ENCODE results near the gene TMEM92. TPM values are rescaled to one million over a fixed set of nuclear protein-coding genes. Genes with fewer than 3 reads are reported as not detected.

Gene TMEM92
- total and polyA plus RNA-seq, 8 donors, result 0.11 to 1.00 (median 0.26) TPM

- Histone ChIP-seq H3K27me3 (peaks cover 0 to 6% (median 0%) of the 10 kb centered on the region in 4 donors), H3K4me3 (no peak overlapping the region), H3K4me1 (no peaks in the 10 kb centered on the region), H3K36me3 (no peaks in the 10 kb centered on the region), H3K9me3 (no peaks in the 10 kb centered on the region), H3K27ac (no peak overlapping the region)
- 39 to 45% methylated on average over 9 of the region's 9 CpGs for WGBS, 2 donors
- TF ChIP-seq, protein P1, sequence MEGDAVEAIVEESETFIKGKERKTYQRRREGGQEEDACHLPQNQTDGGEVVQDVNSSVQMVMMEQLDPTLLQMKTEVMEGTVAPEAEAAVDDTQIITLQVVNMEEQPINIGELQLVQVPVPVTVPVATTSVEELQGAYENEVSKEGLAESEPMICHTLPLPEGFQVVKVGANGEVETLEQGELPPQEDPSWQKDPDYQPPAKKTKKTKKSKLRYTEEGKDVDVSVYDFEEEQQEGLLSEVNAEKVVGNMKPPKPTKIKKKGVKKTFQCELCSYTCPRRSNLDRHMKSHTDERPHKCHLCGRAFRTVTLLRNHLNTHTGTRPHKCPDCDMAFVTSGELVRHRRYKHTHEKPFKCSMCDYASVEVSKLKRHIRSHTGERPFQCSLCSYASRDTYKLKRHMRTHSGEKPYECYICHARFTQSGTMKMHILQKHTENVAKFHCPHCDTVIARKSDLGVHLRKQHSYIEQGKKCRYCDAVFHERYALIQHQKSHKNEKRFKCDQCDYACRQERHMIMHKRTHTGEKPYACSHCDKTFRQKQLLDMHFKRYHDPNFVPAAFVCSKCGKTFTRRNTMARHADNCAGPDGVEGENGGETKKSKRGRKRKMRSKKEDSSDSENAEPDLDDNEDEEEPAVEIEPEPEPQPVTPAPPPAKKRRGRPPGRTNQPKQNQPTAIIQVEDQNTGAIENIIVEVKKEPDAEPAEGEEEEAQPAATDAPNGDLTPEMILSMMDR (IDR thresholded peaks at IDR 0.05), result no peak
- FAIRE-seq (no peak), DNase-seq (no peak), ATAC-seq (peak in 3 of 4 donors; percentile 65 to 67 (median 67))
- intact Hi-C loops (cut with DNase I), result no loop called here
These were observed 35.5 kb upstream of the TMEM92 start for GRCh38 chr17:50238601-50239280.

- DNase-seq (no peak), FAIRE-seq (no peak), ATAC-seq (no peak)
- Histone ChIP-seq H3K4me3 (no peak overlapping the region), H3K9me3 (no peaks in the 10 kb centered on the region), H3K4me1 (no peaks in the 10 kb centered on the region), H3K27me3 (peaks cover 0 to 6% (median 0%) of the 10 kb centered on the region in 4 donors), H3K36me3 (no peaks in the 10 kb centered on the region), H3K27ac (no peak overlapping the region)
- 48 to 57% methylated on average over 4 of the region's 4 CpGs for WGBS, 2 donors
- intact Hi-C loops (cut with DNase I), result no loop called here
- TF ChIP-seq, protein P1 (IDR thresholded peaks at IDR 0.05), result no peak
These were observed 34.3 kb upstream of the TMEM92 start for GRCh38 chr17:50239937-50240336.

DNA sequence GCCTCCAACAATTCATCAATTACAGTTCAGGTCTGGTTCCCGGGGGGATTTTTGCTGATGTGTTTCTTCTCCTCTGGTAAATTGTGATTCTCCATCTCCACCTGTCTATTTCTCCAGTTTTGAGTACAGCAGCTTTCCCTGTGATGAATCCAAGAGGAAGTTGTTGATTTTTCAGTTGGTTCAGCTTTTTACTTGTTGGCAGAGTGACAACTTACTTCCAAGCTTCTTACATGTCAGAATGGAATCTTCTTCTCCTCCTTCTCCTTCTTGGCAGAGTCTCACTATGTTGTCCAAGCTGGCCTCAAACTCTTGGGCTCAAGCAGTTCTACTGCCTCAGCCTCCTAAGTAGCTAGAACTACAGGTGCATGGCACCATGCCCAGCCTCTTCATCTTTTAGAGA is 33.4 kb upstream of the TMEM92 start:
- 95 to 98% methylated on average over 1 of the region's 1 CpG for WGBS, 2 donors
- Histone ChIP-seq H3K4me1 (no peaks in the 10 kb centered on the region), H3K4me3 (no peak overlapping the region), H3K36me3 (no peaks in the 10 kb centered on the region), H3K27ac (no peak overlapping the region), H3K9me3 (no peaks in the 10 kb centered on the region), H3K27me3 (peaks cover 0 to 5% (median 0%) of the 10 kb centered on the region in 4 donors)
- ATAC-seq, result no peak
- TF ChIP-seq, protein P1 (IDR thresholded peaks at IDR 0.05), result no peak
- FAIRE-seq, result no peak
- intact Hi-C loops (cut with DNase I), result no loop called here
- DNase-seq, result no peak

DNA sequence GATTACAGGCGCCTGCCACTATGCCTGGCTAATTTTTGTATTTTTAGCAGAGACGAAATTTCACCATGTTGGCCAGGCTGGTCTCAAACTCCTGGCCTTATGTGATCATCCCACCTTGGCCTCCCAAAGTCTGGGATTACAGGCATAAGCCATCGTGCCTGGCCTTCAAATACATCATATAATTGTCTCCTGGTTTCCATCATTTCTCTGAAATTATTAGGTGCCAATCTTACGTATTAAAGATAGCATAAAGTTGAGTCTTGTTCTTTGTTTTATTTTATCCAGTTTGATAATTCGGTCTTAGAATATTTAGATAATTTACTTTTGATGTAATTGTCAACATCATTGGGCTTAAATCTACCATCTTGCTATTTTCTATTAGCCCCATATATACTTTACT is 32.8 kb upstream of the TMEM92 start:
- 69% methylated on average over 5 of the region's 5 CpGs for WGBS, 2 donors
- no peak overlapping the region for H3K27ac ChIP-seq
- H3K36me3 ChIP-seq, result no peaks in the 10 kb centered on the region
- ATAC-seq (no peak), DNase-seq (no peak), FAIRE-seq (no peak)
- H3K27me3 ChIP-seq, result peaks cover 0 to 5% (median 0%) of the 10 kb centered on the region in 4 donors
- TF ChIP-seq, protein P1 (IDR thresholded peaks at IDR 0.05), result no peak
- H3K4me3 ChIP-seq, result no peak overlapping the region
- no peaks in the 10 kb centered on the region for H3K9me3 ChIP-seq
- H3K4me1 ChIP-seq, result no peaks in the 10 kb centered on the region
- intact Hi-C loops (cut with DNase I), result no loop called here

- FAIRE-seq (no peak), ATAC-seq (no peak), DNase-seq (no peak)
- no peak overlapping the region for H3K27ac ChIP-seq
- H3K4me1 ChIP-seq, result no peaks in the 10 kb centered on the region
- H3K9me3 ChIP-seq, result peaks cover 0 to 7% (median 0%) of the 10 kb centered on the region in 4 donors
- intact Hi-C loops (cut with DNase I), result no loop called here
- H3K36me3 ChIP-seq, result no peaks in the 10 kb centered on the region
- TF ChIP-seq, protein P1 (IDR thresholded peaks at IDR 0.05), result no peak
- WGBS, 2 donors, result 66 to 68% methylated on average over 6 of the region's 6 CpGs
- peaks cover 0 to 5% (median 0%) of the 10 kb centered on the region in 4 donors for H3K27me3 ChIP-seq
- H3K4me3 ChIP-seq, result no peak overlapping the region
These were observed 29.5 kb upstream of the TMEM92 start for GRCh38 chr17:50244771-50245170.
